ENCODE measurements around the gene TAF11L2. TPM values are rescaled to one million over a fixed set of nuclear protein-coding genes. Genes with fewer than 3 reads are reported as not detected.

TAF11L2 gene
- total RNA-seq, 1 experiment from 2014 or later: not detected

DNA sequence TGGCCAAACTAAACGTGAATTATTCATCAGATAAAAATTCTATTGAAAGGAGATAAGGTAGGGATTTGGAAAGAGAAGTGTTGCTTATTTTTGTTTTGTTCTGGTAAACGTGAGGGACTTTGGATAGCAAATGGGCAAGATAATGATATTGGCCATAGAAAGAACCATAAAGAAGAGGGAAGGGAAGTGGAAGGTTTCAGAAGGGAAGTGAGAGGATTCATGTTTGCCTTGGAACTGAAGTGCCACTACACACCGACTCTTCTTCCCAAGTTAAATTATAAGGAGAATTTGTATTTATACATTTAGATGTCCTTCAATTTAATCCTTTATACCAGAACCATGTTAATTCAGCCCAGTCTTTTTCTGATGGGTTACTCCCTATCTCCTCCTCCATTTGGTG, 42.1 kb upstream of the TAF11L2 start:
- Histone ChIP-seq H3T11ph (ENCODE audit: low read length) (no peak overlapping the region), H3K14ac (ENCODE audit: insufficient read depth, low read length) (no peak overlapping the region), H3K79me2 (ENCODE audit: insufficient read depth, low read length) (no peaks in the 10 kb centered on the region), H4K8ac (replicated peaks; ENCODE audit: insufficient read length, low read depth, low read length) (no peak overlapping the region), H3K4me2 (ENCODE audit: insufficient read depth, insufficient read length, low read length) (no peak overlapping the region), H3K27ac (ENCODE audit: insufficient read length, low read depth, low read length) (no peak overlapping the region), H2BK15ac (ENCODE audit: low read depth, low read length) (no peak overlapping the region), H4K20me1 (ENCODE audit: control insufficient read depth, insufficient read depth, insufficient read length) (no peaks in the 10 kb centered on the region), H4K91ac (ENCODE audit: insufficient read length, low read depth, low read length) (no peak overlapping the region), H2BK120ac (ENCODE audit: low read depth, low read length, poor library complexity, severe bottlenecking) (no peak overlapping the region), H2BK20ac (ENCODE audit: low read depth, low read length, poor library complexity, severe bottlenecking) (no peak overlapping the region), H2AFZ (ENCODE audit: low read length) (no peak overlapping the region), H3K4me1 (ENCODE audit: insufficient read depth, low read length) (no peaks in the 10 kb centered on the region), H3K27me3 (ENCODE audit: insufficient read depth, low read length) (no peaks in the 10 kb centered on the region), H4K5ac (ENCODE audit: insufficient read length, low read depth, low read length) (no peak overlapping the region), H3K79me1 (ENCODE audit: insufficient read depth, low read depth, low read length, poor library complexity, severe bottlenecking) (no peaks in the 10 kb centered on the region), H3K56ac (ENCODE audit: insufficient read length, low read depth, low read length) (no peak overlapping the region), H3K23me2 (ENCODE audit: insufficient read length, low read depth, low read length, poor library complexity, severe bottlenecking) (no peaks in the 10 kb centered on the region), H3K18ac (ENCODE audit: insufficient read length, low read depth, low read length) (no peak overlapping the region), H3K4ac (ENCODE audit: low read depth, low read length) (no peak overlapping the region), H2AK5ac (ENCODE audit: insufficient read length, low read length) (no peak overlapping the region), H2BK12ac (ENCODE audit: insufficient read length, low read depth, low read length) (no peak overlapping the region), H3K9me3 (ENCODE audit: control insufficient read depth, low read depth, low read length) (no peaks in the 10 kb centered on the region), H3K23ac (ENCODE audit: insufficient read length, low read depth, low read length) (no peak overlapping the region), H2BK5ac (ENCODE audit: insufficient read length, low read length) (no peak overlapping the region), H3K9ac (ENCODE audit: extremely low read depth, insufficient read length, low read length) (no peak overlapping the region)
- no peak overlapping the region for H3K4me3 Mint-ChIP-seq
- DNase-seq: no peak
- H3K36me3 Mint-ChIP-seq (ENCODE audit: insufficient read depth in 1 of 3, low read depth in 3 of 3): peaks cover 0 to 13% (median 0%) of the 10 kb centered on the region in 3 experiments; a peak in 2 of 7 replicates
- H3K27me3 Mint-ChIP-seq (ENCODE audit: low read depth): no peaks in the 10 kb centered on the region
- H3K27ac Mint-ChIP-seq: no peak overlapping the region
- no CpG with 5 or more reads among the region's 3 CpGs for WGBS (ENCODE audit: extremely low coverage, insufficient read length, low lambda C conversion rate)
- no peaks in the 10 kb centered on the region for H3K4me1 Mint-ChIP-seq
- TF ChIP-seq, protein P1, sequence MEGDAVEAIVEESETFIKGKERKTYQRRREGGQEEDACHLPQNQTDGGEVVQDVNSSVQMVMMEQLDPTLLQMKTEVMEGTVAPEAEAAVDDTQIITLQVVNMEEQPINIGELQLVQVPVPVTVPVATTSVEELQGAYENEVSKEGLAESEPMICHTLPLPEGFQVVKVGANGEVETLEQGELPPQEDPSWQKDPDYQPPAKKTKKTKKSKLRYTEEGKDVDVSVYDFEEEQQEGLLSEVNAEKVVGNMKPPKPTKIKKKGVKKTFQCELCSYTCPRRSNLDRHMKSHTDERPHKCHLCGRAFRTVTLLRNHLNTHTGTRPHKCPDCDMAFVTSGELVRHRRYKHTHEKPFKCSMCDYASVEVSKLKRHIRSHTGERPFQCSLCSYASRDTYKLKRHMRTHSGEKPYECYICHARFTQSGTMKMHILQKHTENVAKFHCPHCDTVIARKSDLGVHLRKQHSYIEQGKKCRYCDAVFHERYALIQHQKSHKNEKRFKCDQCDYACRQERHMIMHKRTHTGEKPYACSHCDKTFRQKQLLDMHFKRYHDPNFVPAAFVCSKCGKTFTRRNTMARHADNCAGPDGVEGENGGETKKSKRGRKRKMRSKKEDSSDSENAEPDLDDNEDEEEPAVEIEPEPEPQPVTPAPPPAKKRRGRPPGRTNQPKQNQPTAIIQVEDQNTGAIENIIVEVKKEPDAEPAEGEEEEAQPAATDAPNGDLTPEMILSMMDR (conservative IDR thresholded peaks at IDR 0.05): no peak
- peaks cover 4 to 5% of the 10 kb centered on the region in 2 experiments; a peak in 3 of 5 replicates for H3K9me3 Mint-ChIP-seq
